GM12878 (cell line): ENCODE measurements around the gene WFIKKN1. TPM values are rescaled to one million over a fixed set of nuclear protein-coding genes. Genes with fewer than 3 reads are reported as not detected.

ENCODE experiments used
- ATAC-seq: fragments of 200-7000 bp; cut with Tn5 transposase; 3 replicates; pipeline ENCODE4 v1.9.1; 2020; ENCODE audit warnings: mild to moderate bottlenecking, moderate library complexity
- BruUV-seq: library from RNA; stranded (reverse); fragments of 400-500 nt; replicated peaks from 2 replicates; lab custom pipeline; 2021; lab: Mats Ljungman, UMichigan
- CTCF ChIA-PET: fragments of 300-600 bp; sonication (Branson Sonifier 250); formaldehyde crosslinking; extraction: SDS; loops from one replicate; lab custom pipeline; 2021; ENCODE audit warnings: inconsistent platforms; lab: Yijun Ruan, JAX
- POLR2A ChIA-PET: fragments of 350-600 bp; formaldehyde crosslinking; extraction: SDS; loops from one replicate; lab custom pipeline; 2021; ENCODE audit warnings: inconsistent platforms; lab: Charles Lee
- RAD21 ChIA-PET: fragments of 300-600 bp; sonication (Branson Sonifier 250); formaldehyde crosslinking; loops from one replicate; lab custom pipeline; 2023; ENCODE audit warnings: antibody characterized with exemption; ENCODE audit not compliant: unreplicated experiment; lab: Charles Lee
- SMC1A ChIA-PET: fragments of 300-600 bp; sonication (Branson Sonifier 250); formaldehyde crosslinking; loops from one replicate; lab custom pipeline; 2023; ENCODE audit not compliant: unreplicated experiment, uncharacterized antibody; lab: Charles Lee
- DNase-seq: peaks from one replicate; pipeline ENCODE4 v3.0.0-alpha.2; 2011; ENCODE audit warnings: low read depth, low spot score
- FAIRE-seq: peaks from 3 replicates; lab custom pipeline; 2011; peaks lifted over from hg19 to GRCh38; lab: Jason Lieb, UNC
- H2AFZ ChIP-seq: 2 replicates; pipeline ENCODE4 v1.6.0; 2011; ENCODE audit warnings: low read depth, low read length, control low read depth; ENCODE audit not compliant: control insufficient read depth
- H3K27ac ChIP-seq: 2 replicates; pipeline ENCODE4 v1.5.1; 2011; ENCODE audit warnings: control low read depth; ENCODE audit not compliant: control insufficient read depth, insufficient read depth
- H3K27me3 ChIP-seq, 2 experiments: replicated peaks in 1 of 2; 2 replicates each; pipeline versions ENCODE4 v1.6.0 to v1.6.1; 2011; ENCODE audit warnings: low read length in 1 of 2; ENCODE audit not compliant: control insufficient read depth in 2 of 2, insufficient read depth in 2 of 2
- H3K36me3 ChIP-seq, 2 experiments: 2 replicates each; pipeline ENCODE4 v1.5.1; 2011; ENCODE audit warnings: low read length in 1 of 2; ENCODE audit not compliant: control insufficient read depth in 2 of 2, insufficient read depth in 2 of 2
- H3K4me1 ChIP-seq: 2 replicates; pipeline ENCODE4 v1.6.1; 2011; ENCODE audit warnings: mild to moderate bottlenecking, low read length, moderate library complexity, mixed read lengths; ENCODE audit not compliant: control insufficient read depth, insufficient read depth
- H3K4me2 ChIP-seq: 2 replicates; pipeline ENCODE4 v1.6.0; 2011; ENCODE audit warnings: control low read depth; ENCODE audit not compliant: control insufficient read depth, insufficient read depth
- H3K4me3 ChIP-seq: fragments of 200-600 bp; sonication (generic); 2 replicates; pipeline ENCODE4 v1.5.1; 2016
- H3K79me2 ChIP-seq: 2 replicates; pipeline ENCODE4 v1.6.0; 2011; ENCODE audit warnings: low read length; ENCODE audit not compliant: control insufficient read depth, insufficient read depth
- H3K9ac ChIP-seq: 2 replicates; pipeline ENCODE4 v1.8.0; 2011; ENCODE audit warnings: low read length, control low read depth, mixed read lengths; ENCODE audit not compliant: control insufficient read depth, insufficient read depth
- H3K9me3 ChIP-seq: replicated peaks from 3 replicates; pipeline ENCODE4 v1.5.1; 2011; ENCODE audit warnings: mild to moderate bottlenecking, low read length; ENCODE audit not compliant: control insufficient read depth, insufficient read depth
- H4K20me1 ChIP-seq: 2 replicates; pipeline ENCODE4 v1.6.0; 2011; ENCODE audit not compliant: control insufficient read depth, insufficient read depth
- CBFB ChIP-seq: IDR thresholded peaks from 2 replicates; pipeline ENCODE4 v1.6.1; 2016; ENCODE audit warnings: antibody characterized with exemption, low read depth
- POLR2A ChIP-seq: IDR thresholded peaks from 2 replicates; pipeline ENCODE4 v1.6.1; 2011; ENCODE audit warnings: low read depth, mild to moderate bottlenecking, low read length
- RAD21 ChIP-seq: IDR thresholded peaks from 2 replicates; pipeline ENCODE4 v1.6.1; 2011; ENCODE audit warnings: mild to moderate bottlenecking, low read depth, low read length, moderate library complexity; ENCODE audit not compliant: insufficient read depth
- RAD51 ChIP-seq: fragments of 450-650 bp; IDR thresholded peaks from 2 replicates; pipeline ENCODE4 v1.6.1; 2016; ENCODE audit warnings: moderate library complexity, mild to moderate bottlenecking, inconsistent platforms
- RB1 ChIP-seq: fragments of 450-650 bp; formaldehyde crosslinking; IDR thresholded peaks from 2 replicates; pipeline ENCODE4 v1.6.1; 2017; ENCODE audit warnings: mild to moderate bottlenecking, borderline replicate concordance
- RUNX3 ChIP-seq: IDR thresholded peaks from 2 replicates; pipeline ENCODE4 v1.6.1; 2012; ENCODE audit warnings: low read length, inconsistent platforms
- TCF3 ChIP-seq: IDR thresholded peaks from 2 replicates; pipeline ENCODE4 v1.6.1; 2012; ENCODE audit warnings: low read depth, mild to moderate bottlenecking, low read length, borderline replicate concordance; ENCODE audit not compliant: insufficient read depth
- WRNIP1 ChIP-seq: IDR thresholded peaks from 2 replicates; pipeline ENCODE4 v1.6.1; 2011; ENCODE audit warnings: low read depth, low read length, improper control_type of control experiment, borderline replicate concordance
- ZZZ3 ChIP-seq: IDR thresholded peaks from 2 replicates; pipeline ENCODE4 v1.6.1; 2011; ENCODE audit warnings: low read depth; ENCODE audit not compliant: control insufficient read depth, insufficient read length
- WGBS: methylation state at CpG from one replicate; pipeline ENCODE4 v1.1.6; 2016; ENCODE audit warnings: low lambda C conversion rate; ENCODE audit not compliant: insufficient replicate concordance, insufficient coverage; ENCODE audit errors: missing lambda C conversion rate; 5-methylcytosine and 5-hydroxymethylcytosine counted together
- in situ Hi-C: fragments of 300-500 bp; cut with MboI; formaldehyde crosslinking; loops from 9 replicates; pipeline ENCODE4 v1.14.3; 2018; ENCODE audit warnings: mixed read lengths
- intact Hi-C: fragments of 100-400 bp; cut with micrococcal nuclease; formaldehyde crosslinking; loops from one replicate; pipeline ENCODE4 v1.14.2; 2022; ENCODE audit not compliant: unreplicated experiment
- polyA plus RNA-seq, 11 experiments: library from polyadenylated mRNA; depleted of rRNA in 4 of 11; unstranded in 6 of 11; stranded (reverse) in 5 of 11; fragments of >200 nt; fragmentation: Nextera tagmentation in 4 of 11; fragmentation: Illumina TruSeq in 1 of 11; extraction: Ambion mirVana in 4 of 11; extraction: Trizol in 1 of 11; gene quantifications; 1 replicate in 1 of 11; 2 replicates in 10 of 11; pipeline versions ENCODE4 v1.2.1 to v1.2.3, GENCODE V29; 2011 to 2016; ENCODE audit warnings: inconsistent platforms in 2 of 11, missing spikeins in 2 of 11, low read depth in 1 of 11
- total RNA-seq, 4 experiments: library from RNA; depleted of rRNA in 3 of 4; stranded (reverse); fragments of >200 nt in 3 of 4; fragmentation: Illumina TruSeq in 1 of 4; extraction: Trizol in 1 of 4; gene quantifications; 2 replicates each; pipeline versions ENCODE4 v1.2.1 to v1.2.3, GENCODE V29; 2013 to 2021
- TF ChIP-seq, protein P1 (sequence below): fragments of 450-650 bp; IDR thresholded peaks from 2 replicates; pipeline ENCODE4 v1.6.1; 2017; ENCODE audit warnings: mild to moderate bottlenecking, low read depth, inconsistent platforms; ENCODE audit not compliant: poor library complexity, severe bottlenecking
- TF ChIP-seq, protein P2 (sequence below): fragments of 150-350 bp; IDR thresholded peaks from 2 replicates; pipeline ENCODE4 v1.6.1; 2014; ENCODE audit warnings: mild to moderate bottlenecking, low read depth, low read length
- TF ChIP-seq, protein P3 (sequence below): fragments of 450-650 bp; IDR thresholded peaks from 2 replicates; pipeline ENCODE4 v1.6.1; 2016; ENCODE audit warnings: mild to moderate bottlenecking, moderate library complexity, borderline replicate concordance
- TF ChIP-seq, protein P4 (sequence below): IDR thresholded peaks from 2 replicates; pipeline ENCODE4 v1.6.1; 2012; ENCODE audit warnings: low read length, inconsistent platforms

WFIKKN1 gene
- total and polyA plus RNA-seq, 10 of the 15 experiments (the other 5 are each of a cell fraction or from before 2014, with no cell fraction given) = 0.01 to 0.41 (median 0.05) TPM; not detected in 2

DNA sequence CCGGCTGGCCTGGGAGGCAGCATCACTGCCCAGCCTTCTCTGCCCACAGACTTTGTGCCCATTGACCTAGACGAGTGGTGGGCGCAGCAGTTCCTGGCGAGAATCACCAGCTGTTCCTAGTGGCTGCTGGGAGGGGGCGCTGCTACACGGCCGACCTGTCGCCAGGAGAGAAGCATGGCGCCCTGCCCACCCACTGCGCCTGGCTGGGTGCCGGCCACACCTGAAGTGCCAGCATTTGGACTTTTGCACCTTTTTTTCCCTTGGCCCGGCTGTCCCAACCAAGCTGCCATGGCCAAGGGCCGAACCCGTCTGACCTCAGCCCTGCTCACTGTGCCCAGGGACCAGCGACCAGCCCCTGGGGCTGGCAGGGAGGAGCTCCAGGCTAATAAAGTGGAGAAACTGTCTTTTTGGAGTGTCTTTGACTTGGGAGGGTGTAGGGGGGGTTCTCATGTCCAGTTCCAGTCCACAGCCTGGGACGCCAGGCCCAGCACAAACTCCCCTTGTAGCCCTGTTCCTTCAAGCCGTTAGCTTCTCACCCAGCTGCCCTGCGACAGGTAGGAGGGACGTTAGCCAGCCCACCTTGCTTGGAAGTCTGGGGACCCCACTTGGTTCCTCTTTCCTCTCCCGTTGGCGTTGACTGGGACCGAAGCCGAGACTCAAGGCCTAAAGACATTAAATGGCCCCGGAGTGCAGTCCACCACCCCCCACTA lies 17.4 kb downstream of the WFIKKN1 start:
- Histone ChIP-seq H3K79me2 (peaks cover 24% of the 10 kb centered on the region), H3K9ac (peak overlapping the region; percentile 92), H3K27me3 (no peaks in the 10 kb centered on the region), H2AFZ (no peak overlapping the region; the same call in 1 of the 2 replicates), H3K36me3 (peaks cover 0 to 2% of the 10 kb centered on the region in 2 experiments; a peak in 2 of 4 replicates), H3K4me1 (peaks cover 9% of the 10 kb centered on the region), H3K9me3 (no peaks in the 10 kb centered on the region), H3K4me2 (peak overlapping the region; percentile 95), H4K20me1 (no peaks in the 10 kb centered on the region), H3K27ac (peak overlapping the region; percentile 80), H3K4me3 (peak overlapping the region; percentile 70)
- WGBS = 1% methylated on average over 24 of the region's 24 CpGs
- SMC1A ChIA-PET = interaction anchor here (0.8 kb wide), 1 partner anchor 12 kb away, joined by 5 read pairs; the partner anchor contains the start of gene METTL26
- in situ Hi-C loops (no loop called here), intact Hi-C loops (no loop called here)
- BruUV-seq = no TSS peak
- CTCF ChIA-PET = interaction anchor here (0.6 to 3.1 kb wide), 8 partner anchors 10 to 47 kb away, joined by 3 to 11 read pairs (median 4); partner anchors contain the start of genes JMJD8, METTL26 and RHOT2
- RAD21 ChIA-PET = interaction anchor here (1.8 to 3.4 kb wide), 2 partner anchors 12 kb away, joined by 7 to 13 read pairs; partner anchors contain the start of gene METTL26
- ATAC-seq = peak; percentile 69
- FAIRE-seq = peak; percentile 87
- POLR2A ChIA-PET = interaction anchor here (1.1 to 1.4 kb wide), 2 partner anchors 12 to 32 kb away, joined by 4 read pairs; partner anchors contain the start of genes METTL26 and STUB1
- no peak for DNase-seq
- TF ChIP-seq TCF3 = 0 out of 2 replicates have a peak, but pooled peaks have one; percentile 35
- TF ChIP-seq RAD51 = no peak
- TF ChIP-seq, protein P1, sequence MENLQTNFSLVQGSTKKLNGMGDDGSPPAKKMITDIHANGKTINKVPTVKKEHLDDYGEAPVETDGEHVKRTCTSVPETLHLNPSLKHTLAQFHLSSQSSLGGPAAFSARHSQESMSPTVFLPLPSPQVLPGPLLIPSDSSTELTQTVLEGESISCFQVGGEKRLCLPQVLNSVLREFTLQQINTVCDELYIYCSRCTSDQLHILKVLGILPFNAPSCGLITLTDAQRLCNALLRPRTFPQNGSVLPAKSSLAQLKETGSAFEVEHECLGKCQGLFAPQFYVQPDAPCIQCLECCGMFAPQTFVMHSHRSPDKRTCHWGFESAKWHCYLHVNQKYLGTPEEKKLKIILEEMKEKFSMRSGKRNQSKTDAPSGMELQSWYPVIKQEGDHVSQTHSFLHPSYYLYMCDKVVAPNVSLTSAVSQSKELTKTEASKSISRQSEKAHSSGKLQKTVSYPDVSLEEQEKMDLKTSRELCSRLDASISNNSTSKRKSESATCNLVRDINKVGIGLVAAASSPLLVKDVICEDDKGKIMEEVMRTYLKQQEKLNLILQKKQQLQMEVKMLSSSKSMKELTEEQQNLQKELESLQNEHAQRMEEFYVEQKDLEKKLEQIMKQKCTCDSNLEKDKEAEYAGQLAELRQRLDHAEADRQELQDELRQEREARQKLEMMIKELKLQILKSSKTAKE = no peak
- peak; percentile 34; the same call in 1 of the 2 replicates for TF ChIP-seq RUNX3
- 0 out of 2 replicates have a peak, but pooled peaks have one; percentile 28 for TF ChIP-seq RAD21
- TF ChIP-seq, protein P2, sequence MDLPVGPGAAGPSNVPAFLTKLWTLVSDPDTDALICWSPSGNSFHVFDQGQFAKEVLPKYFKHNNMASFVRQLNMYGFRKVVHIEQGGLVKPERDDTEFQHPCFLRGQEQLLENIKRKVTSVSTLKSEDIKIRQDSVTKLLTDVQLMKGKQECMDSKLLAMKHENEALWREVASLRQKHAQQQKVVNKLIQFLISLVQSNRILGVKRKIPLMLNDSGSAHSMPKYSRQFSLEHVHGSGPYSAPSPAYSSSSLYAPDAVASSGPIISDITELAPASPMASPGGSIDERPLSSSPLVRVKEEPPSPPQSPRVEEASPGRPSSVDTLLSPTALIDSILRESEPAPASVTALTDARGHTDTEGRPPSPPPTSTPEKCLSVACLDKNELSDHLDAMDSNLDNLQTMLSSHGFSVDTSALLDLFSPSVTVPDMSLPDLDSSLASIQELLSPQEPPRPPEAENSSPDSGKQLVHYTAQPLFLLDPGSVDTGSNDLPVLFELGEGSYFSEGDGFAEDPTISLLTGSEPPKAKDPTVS = no peak
- TF ChIP-seq, protein P3, sequence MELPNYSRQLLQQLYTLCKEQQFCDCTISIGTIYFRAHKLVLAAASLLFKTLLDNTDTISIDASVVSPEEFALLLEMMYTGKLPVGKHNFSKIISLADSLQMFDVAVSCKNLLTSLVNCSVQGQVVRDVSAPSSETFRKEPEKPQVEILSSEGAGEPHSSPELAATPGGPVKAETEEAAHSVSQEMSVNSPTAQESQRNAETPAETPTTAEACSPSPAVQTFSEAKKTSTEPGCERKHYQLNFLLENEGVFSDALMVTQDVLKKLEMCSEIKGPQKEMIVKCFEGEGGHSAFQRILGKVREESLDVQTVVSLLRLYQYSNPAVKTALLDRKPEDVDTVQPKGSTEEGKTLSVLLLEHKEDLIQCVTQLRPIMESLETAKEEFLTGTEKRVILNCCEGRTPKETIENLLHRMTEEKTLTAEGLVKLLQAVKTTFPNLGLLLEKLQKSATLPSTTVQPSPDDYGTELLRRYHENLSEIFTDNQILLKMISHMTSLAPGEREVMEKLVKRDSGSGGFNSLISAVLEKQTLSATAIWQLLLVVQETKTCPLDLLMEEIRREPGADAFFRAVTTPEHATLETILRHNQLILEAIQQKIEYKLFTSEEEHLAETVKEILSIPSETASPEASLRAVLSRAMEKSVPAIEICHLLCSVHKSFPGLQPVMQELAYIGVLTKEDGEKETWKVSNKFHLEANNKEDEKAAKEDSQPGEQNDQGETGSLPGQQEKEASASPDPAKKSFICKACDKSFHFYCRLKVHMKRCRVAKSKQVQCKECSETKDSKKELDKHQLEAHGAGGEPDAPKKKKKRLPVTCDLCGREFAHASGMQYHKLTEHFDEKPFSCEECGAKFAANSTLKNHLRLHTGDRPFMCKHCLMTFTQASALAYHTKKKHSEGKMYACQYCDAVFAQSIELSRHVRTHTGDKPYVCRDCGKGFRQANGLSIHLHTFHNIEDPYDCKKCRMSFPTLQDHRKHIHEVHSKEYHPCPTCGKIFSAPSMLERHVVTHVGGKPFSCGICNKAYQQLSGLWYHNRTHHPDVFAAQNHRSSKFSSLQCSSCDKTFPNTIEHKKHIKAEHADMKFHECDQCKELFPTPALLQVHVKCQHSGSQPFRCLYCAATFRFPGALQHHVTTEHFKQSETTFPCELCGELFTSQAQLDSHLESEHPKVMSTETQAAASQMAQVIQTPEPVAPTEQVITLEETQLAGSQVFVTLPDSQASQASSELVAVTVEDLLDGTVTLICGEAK = no peak
- TF ChIP-seq CBFB = no peak
- TF ChIP-seq, protein P4, sequence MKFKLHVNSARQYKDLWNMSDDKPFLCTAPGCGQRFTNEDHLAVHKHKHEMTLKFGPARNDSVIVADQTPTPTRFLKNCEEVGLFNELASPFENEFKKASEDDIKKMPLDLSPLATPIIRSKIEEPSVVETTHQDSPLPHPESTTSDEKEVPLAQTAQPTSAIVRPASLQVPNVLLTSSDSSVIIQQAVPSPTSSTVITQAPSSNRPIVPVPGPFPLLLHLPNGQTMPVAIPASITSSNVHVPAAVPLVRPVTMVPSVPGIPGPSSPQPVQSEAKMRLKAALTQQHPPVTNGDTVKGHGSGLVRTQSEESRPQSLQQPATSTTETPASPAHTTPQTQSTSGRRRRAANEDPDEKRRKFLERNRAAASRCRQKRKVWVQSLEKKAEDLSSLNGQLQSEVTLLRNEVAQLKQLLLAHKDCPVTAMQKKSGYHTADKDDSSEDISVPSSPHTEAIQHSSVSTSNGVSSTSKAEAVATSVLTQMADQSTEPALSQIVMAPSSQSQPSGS = no peak
- TF ChIP-seq WRNIP1 = no peak
- TF ChIP-seq ZZZ3 = no peak
- TF ChIP-seq RB1 = 0 out of 2 replicates have a peak, but pooled peaks have one; percentile 41
- TF ChIP-seq POLR2A = no peak
